Activated T-cell treated with anti-CD3 and anti-CD28 coated beads for 24 hours (primary cell): ENCODE measurements around the gene BPGM.

Experiments used
- DNase-seq: peaks from one replicate; pipeline ENCODE4 v3.0.0-alpha.2; 2020; ENCODE audit warnings: low read depth

Gene BPGM

GRCh38 chr7:134646425-134647305 lies at the start of gene BPGM:
Gene BPGM (plus strand): TSS chr7:134646853. CDS start chr7:134661508, 14,655 bp downstream.
- DNase-seq: peak; percentile 95

- no peak for DNase-seq
Observed at GRCh38 chr7:134599371-134599770, 47.3 kb upstream of the BPGM start.

- DNase-seq: no peak
Observed at GRCh38 chr7:134601459-134601858, 45.2 kb upstream of the BPGM start.

GRCh38 chr7:134602881-134603451 lies 43.7 kb upstream of the BPGM start:
- no peak for DNase-seq

- DNase-seq: peak; percentile 31
Observed at GRCh38 chr7:134605978-134606923, 40.4 kb upstream of the BPGM start.

- DNase-seq: no peak
Observed at GRCh38 chr7:134611611-134612151, 35.0 kb upstream of the BPGM start.

GRCh38 chr7:134612197-134612596 lies 34.5 kb upstream of the BPGM start:
- no peak for DNase-seq

GRCh38 chr7:134613623-134614347 lies 32.9 kb upstream of the BPGM start:
- no peak for DNase-seq

GRCh38 chr7:134616611-134617010 lies 30.0 kb upstream of the BPGM start:
- no peak for DNase-seq

- DNase-seq: no peak
Observed at GRCh38 chr7:134618756-134619530, 27.7 kb upstream of the BPGM start.

GRCh38 chr7:134619627-134620331 lies 26.9 kb upstream of the BPGM start:
- DNase-seq: no peak

GRCh38 chr7:134622303-134622995 lies 24.2 kb upstream of the BPGM start:
- no peak for DNase-seq

GRCh38 chr7:134623193-134623592 lies 23.5 kb upstream of the BPGM start:
- DNase-seq: no peak

- DNase-seq: no peak
Observed at GRCh38 chr7:134625550-134625949, 21.1 kb upstream of the BPGM start.

- no peak for DNase-seq
Observed at GRCh38 chr7:134627109-134627774, 19.4 kb upstream of the BPGM start.

- no peak for DNase-seq
Observed at GRCh38 chr7:134627775-134628153, 18.9 kb upstream of the BPGM start.

- DNase-seq: no peak
Observed at GRCh38 chr7:134629445-134629844, 17.2 kb upstream of the BPGM start.

GRCh38 chr7:134630237-134630636 lies 16.4 kb upstream of the BPGM start:
- DNase-seq: no peak

- no peak for DNase-seq
Observed at GRCh38 chr7:134630893-134631292, 15.8 kb upstream of the BPGM start.
